DND-41 (cell line): ENCODE data around the gene MFSD12.

ENCODE experiments used
- ATAC-seq: fragments of 200-7000 bp; cut with Tn5 transposase; 3 replicates; pipeline ENCODE4 v1.9.1; 2021; ENCODE audit warnings: low read depth; ENCODE audit not compliant: insufficient read depth
- DNase-seq: peaks from one replicate; pipeline ENCODE4 v3.0.0-alpha.2; 2020
- H2AFZ ChIP-seq: 2 replicates; pipeline ENCODE4 v1.6.0; 2012; ENCODE audit warnings: low read depth, low read length
- H3K27ac ChIP-seq: 2 replicates; pipeline ENCODE4 v1.5.1; 2012; ENCODE audit warnings: low read length, inconsistent platforms
- H3K27me3 ChIP-seq: fragments of 200-600 bp; sonication (generic); 2 replicates; pipeline ENCODE4 v1.6.0; 2012; ENCODE audit warnings: low read length, mild to moderate bottlenecking, inconsistent platforms; ENCODE audit not compliant: insufficient read depth, poor library complexity
- H3K36me3 ChIP-seq: 2 replicates; pipeline ENCODE4 v1.5.1; 2012; ENCODE audit warnings: low read length, inconsistent platforms; ENCODE audit not compliant: insufficient read depth
- H3K4me1 ChIP-seq: 2 replicates; pipeline ENCODE4 v1.5.1; 2012; ENCODE audit warnings: mild to moderate bottlenecking, low read length; ENCODE audit not compliant: insufficient read depth
- H3K4me2 ChIP-seq: 2 replicates; pipeline ENCODE4 v1.6.0; 2012; ENCODE audit warnings: mild to moderate bottlenecking, moderate library complexity, low read length, inconsistent platforms; ENCODE audit not compliant: insufficient read depth
- H3K4me3 ChIP-seq, 2 experiments: fragments of 200-600 bp in 1 of 2; shearing (Covaris generic) in 1 of 2; 2 replicates each; pipeline ENCODE4 v1.5.1; 2012 to 2016; ENCODE audit warnings: inconsistent platforms in 2 of 2, low read length in 2 of 2, mild to moderate bottlenecking in 2 of 2, low read depth in 1 of 2, moderate library complexity in 1 of 2
- H3K79me2 ChIP-seq: 2 replicates; pipeline ENCODE4 v1.6.0; 2012; ENCODE audit warnings: low read length, inconsistent platforms; ENCODE audit not compliant: insufficient read depth
- H3K9ac ChIP-seq: 2 replicates; pipeline ENCODE4 v1.6.0; 2012; ENCODE audit warnings: low read depth, mild to moderate bottlenecking, inconsistent platforms, low read length, moderate library complexity
- H3K9me3 ChIP-seq: 2 replicates; pipeline ENCODE4 v1.5.1; 2012; ENCODE audit warnings: low read length, moderate library complexity, mild to moderate bottlenecking, inconsistent platforms; ENCODE audit not compliant: insufficient read depth, severe bottlenecking
- H4K20me1 ChIP-seq: 2 replicates; pipeline ENCODE4 v1.6.0; 2012; ENCODE audit warnings: low read length; ENCODE audit not compliant: insufficient read depth
- EZH2 ChIP-seq: IDR thresholded peaks from 3 replicates; pipeline ENCODE4 v1.6.1; 2012; ENCODE audit warnings: borderline replicate concordance, low read depth, mild to moderate bottlenecking, moderate library complexity, low read length, inconsistent platforms; ENCODE audit not compliant: severe bottlenecking
- TF ChIP-seq, protein P1 (sequence below): IDR thresholded peaks from 2 replicates; pipeline ENCODE4 v1.5.1; 2012; ENCODE audit warnings: borderline replicate concordance, low read length, moderate library complexity, mild to moderate bottlenecking; ENCODE audit not compliant: poor library complexity, severe bottlenecking; ENCODE audit errors: extremely low read depth

MFSD12 gene

DNA sequence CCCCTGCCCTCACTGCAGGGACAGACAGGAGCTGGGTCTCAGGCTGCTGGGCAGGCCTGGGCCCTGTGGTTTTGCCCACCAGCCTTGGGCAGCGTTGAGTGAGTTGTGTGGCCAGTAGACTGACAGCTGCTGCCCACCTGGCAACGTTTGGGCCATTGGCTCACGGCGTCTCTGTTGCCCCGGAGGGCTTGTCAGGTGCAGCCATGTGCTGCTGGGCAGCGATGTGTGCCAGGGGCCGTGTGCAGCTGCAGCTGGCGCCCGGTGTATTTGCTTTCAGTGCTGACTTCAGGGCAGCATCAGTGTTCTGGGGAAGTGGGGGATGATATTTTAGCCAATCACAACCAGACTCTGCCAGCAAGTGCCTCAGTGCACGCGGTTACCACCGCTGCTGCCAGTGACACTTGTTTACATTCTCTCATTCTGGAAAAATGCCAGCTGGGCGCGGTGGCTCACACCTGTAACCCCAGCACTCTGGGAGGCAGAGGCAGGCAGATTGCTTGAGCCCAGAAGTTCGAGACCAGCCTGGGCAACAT, 40.6 kb downstream of the MFSD12 start:
- no peak overlapping the region for H3K4me2 ChIP-seq
- peaks cover 2% of the 10 kb centered on the region; the same call in 1 of the 2 replicates for H3K4me1 ChIP-seq
- H3K9ac ChIP-seq = no peak overlapping the region
- H3K4me3 ChIP-seq = no peak overlapping the region
- no peak overlapping the region for H3K27ac ChIP-seq
- H3K79me2 ChIP-seq = peaks cover 100% of the 10 kb centered on the region
- ATAC-seq (peak; percentile 60; the same call in 2 of the 3 replicates), DNase-seq (peak; percentile 49)
- H3K36me3 ChIP-seq = peaks cover 76% of the 10 kb centered on the region
- H3K27me3 ChIP-seq = no peaks in the 10 kb centered on the region
- H3K9me3 ChIP-seq = no peaks in the 10 kb centered on the region
- no peak for TF ChIP-seq EZH2
- TF ChIP-seq, protein P1, sequence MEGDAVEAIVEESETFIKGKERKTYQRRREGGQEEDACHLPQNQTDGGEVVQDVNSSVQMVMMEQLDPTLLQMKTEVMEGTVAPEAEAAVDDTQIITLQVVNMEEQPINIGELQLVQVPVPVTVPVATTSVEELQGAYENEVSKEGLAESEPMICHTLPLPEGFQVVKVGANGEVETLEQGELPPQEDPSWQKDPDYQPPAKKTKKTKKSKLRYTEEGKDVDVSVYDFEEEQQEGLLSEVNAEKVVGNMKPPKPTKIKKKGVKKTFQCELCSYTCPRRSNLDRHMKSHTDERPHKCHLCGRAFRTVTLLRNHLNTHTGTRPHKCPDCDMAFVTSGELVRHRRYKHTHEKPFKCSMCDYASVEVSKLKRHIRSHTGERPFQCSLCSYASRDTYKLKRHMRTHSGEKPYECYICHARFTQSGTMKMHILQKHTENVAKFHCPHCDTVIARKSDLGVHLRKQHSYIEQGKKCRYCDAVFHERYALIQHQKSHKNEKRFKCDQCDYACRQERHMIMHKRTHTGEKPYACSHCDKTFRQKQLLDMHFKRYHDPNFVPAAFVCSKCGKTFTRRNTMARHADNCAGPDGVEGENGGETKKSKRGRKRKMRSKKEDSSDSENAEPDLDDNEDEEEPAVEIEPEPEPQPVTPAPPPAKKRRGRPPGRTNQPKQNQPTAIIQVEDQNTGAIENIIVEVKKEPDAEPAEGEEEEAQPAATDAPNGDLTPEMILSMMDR = no peak
- no peak overlapping the region for H2AFZ ChIP-seq
- H4K20me1 ChIP-seq = peaks cover 89% of the 10 kb centered on the region

DNA sequence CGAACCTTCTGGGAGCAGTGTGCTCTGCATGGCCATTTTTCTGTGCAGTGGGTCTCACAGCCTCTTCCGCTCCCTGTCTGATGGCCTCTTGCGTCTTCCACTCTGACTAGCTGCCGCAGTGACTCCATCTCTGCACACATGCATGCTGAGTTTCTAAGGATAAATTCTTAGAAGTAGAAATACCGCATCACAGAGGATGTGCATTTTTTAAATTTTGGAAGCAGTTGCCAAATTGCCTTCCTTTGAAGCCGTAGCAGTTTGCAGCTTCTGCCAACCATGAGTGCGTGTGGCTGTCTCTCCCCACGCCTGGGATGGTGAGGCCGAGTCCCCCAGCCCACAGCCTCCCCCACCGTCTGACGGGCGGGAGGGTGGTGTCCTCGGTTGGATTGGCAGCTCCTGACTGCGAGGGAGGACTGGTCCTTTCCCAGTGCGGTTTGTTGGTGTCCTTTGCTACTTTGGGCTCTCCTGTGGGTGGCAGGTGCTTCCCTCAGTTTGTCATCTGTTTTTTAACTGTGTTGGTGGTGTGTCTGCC, 41.4 kb downstream of the MFSD12 start:
- H3K4me2 ChIP-seq = no peak overlapping the region

DNA sequence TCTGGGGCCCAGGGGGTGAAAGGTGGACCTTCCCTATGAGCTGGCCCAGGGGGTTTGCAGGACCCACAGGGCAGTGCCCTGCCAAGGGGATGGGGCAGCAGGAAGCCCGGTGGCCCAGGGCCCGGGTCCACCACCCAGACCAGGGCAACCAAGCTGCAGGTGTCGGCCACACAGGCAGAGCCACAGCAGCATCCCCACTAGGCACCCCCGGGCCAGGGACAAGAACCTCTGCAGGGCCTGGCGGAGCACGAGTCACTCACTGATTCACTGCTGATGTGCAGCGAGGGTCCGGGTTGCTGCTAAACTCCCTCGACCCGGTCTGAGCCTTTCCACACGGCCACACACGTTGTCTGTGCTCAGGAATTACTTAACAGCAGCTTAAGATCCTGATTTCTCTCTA, 42.5 kb downstream of the MFSD12 start:
- H3K27ac ChIP-seq = no peak overlapping the region; the same call in 1 of the 2 replicates
- no peaks in the 10 kb centered on the region for H3K27me3 ChIP-seq
- peaks cover 100% of the 10 kb centered on the region for H3K79me2 ChIP-seq
- peaks cover 78% of the 10 kb centered on the region for H3K36me3 ChIP-seq
- H2AFZ ChIP-seq = no peak overlapping the region
- no peak for TF ChIP-seq EZH2
- H3K9ac ChIP-seq = no peak overlapping the region
- no peaks in the 10 kb centered on the region for H3K9me3 ChIP-seq
- no peak overlapping the region for H3K4me3 ChIP-seq
- peaks cover 5% of the 10 kb centered on the region; the same call in 1 of the 2 replicates for H3K4me1 ChIP-seq
- ATAC-seq (no peak), DNase-seq (no peak)
- H3K4me2 ChIP-seq = no peak overlapping the region
- H4K20me1 ChIP-seq = peaks cover 90% of the 10 kb centered on the region

More for the DNA sequence above, 41.4 kb downstream of the MFSD12 start:
- Histone ChIP-seq H3K79me2 (peaks cover 100% of the 10 kb centered on the region), H3K4me3 (no peak overlapping the region), H2AFZ (no peak overlapping the region), H3K9me3 (no peaks in the 10 kb centered on the region), H4K20me1 (peaks cover 91% of the 10 kb centered on the region), H3K36me3 (peaks cover 78% of the 10 kb centered on the region), H3K27ac (peak overlapping the region; percentile 57; the same call in 1 of the 2 replicates), H3K4me1 (peaks cover 2% of the 10 kb centered on the region; the same call in 1 of the 2 replicates), H3K27me3 (no peaks in the 10 kb centered on the region), H3K9ac (no peak overlapping the region)
- DNase-seq (no peak), ATAC-seq (no peak)
- TF ChIP-seq, protein P1 = no peak
- TF ChIP-seq EZH2 = no peak
